GM12874 (cell line): ENCODE measurements around the gene CELF5.

Experiments
- TF ChIP-seq, protein P1 (sequence below): IDR thresholded peaks from 2 replicates; pipeline ENCODE4 v1.5.1; 2011; ENCODE audit warnings: low read depth, mild to moderate bottlenecking, control low read depth, low read length, moderate library complexity; ENCODE audit not compliant: insufficient read depth

CELF5 gene

DNA sequence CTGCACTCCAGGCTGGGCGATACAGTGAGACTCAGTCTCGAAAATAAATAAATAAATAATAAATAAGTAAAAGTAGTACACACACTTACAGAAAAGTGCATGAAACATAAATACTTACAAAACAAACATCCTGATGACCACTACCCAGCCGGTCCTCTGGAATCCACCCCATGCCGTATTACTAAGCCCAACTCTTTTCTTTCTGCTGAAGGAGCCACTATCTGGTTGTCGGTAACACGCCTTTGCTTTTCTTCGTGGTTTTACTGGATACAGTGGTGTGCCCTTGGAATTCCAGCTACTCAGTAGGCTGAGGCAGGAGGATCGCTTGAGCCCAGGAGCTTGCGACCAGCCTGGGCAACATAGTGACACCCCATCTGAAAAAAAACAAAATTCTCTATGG is 39.4 kb downstream of the CELF5 start:
- TF ChIP-seq, protein P1, sequence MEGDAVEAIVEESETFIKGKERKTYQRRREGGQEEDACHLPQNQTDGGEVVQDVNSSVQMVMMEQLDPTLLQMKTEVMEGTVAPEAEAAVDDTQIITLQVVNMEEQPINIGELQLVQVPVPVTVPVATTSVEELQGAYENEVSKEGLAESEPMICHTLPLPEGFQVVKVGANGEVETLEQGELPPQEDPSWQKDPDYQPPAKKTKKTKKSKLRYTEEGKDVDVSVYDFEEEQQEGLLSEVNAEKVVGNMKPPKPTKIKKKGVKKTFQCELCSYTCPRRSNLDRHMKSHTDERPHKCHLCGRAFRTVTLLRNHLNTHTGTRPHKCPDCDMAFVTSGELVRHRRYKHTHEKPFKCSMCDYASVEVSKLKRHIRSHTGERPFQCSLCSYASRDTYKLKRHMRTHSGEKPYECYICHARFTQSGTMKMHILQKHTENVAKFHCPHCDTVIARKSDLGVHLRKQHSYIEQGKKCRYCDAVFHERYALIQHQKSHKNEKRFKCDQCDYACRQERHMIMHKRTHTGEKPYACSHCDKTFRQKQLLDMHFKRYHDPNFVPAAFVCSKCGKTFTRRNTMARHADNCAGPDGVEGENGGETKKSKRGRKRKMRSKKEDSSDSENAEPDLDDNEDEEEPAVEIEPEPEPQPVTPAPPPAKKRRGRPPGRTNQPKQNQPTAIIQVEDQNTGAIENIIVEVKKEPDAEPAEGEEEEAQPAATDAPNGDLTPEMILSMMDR = no peak

DNA sequence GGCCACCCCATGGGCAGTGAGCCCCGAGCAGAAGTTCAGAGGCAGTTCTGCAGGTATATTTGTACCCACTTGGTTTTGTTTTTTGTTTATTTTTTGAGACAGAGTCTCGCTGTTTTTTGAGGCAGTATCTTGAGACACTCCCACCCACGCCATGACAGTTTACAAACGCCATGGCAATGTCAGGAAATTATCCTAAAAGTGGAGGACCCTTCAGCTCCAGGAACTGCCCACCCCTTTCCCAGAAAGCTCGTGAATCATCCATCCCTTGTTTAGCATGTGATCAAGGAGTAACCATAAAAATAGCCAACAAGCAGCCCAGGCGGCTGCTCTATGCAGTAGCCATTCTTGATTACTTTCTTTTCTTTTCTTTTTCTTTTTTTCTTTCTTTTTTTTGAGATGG is 41.0 kb downstream of the CELF5 start:
- TF ChIP-seq, protein P1 = no peak

DNA sequence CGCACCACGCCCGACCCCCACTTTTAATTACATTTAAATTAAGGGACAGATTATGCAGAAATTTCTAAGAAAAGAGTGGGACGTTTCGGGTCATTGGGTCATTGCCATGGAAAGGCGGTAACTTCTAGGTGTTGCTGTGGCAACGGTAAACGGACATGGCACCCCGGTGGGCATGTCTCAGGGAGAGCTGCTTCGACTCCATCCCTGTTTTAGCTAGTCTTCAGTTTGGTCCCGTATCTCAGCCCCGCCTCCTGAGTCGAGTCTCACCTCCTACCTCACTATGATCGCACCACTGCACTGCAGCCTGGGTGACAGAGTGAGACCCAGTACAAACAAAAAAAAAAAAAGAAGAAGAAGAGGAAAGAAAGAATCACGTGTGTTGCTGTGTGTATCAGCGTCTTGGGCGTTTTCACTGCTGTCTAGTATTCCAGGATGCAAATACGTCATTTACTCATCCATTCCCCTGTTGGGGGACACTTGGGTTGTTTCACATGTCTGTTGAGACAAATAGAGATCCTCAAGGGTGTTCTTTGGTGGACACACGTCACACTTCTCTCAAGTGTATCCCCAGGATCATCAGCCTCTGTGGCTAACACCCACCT is 41.7 kb downstream of the CELF5 start:
- TF ChIP-seq, protein P1 = no peak

DNA sequence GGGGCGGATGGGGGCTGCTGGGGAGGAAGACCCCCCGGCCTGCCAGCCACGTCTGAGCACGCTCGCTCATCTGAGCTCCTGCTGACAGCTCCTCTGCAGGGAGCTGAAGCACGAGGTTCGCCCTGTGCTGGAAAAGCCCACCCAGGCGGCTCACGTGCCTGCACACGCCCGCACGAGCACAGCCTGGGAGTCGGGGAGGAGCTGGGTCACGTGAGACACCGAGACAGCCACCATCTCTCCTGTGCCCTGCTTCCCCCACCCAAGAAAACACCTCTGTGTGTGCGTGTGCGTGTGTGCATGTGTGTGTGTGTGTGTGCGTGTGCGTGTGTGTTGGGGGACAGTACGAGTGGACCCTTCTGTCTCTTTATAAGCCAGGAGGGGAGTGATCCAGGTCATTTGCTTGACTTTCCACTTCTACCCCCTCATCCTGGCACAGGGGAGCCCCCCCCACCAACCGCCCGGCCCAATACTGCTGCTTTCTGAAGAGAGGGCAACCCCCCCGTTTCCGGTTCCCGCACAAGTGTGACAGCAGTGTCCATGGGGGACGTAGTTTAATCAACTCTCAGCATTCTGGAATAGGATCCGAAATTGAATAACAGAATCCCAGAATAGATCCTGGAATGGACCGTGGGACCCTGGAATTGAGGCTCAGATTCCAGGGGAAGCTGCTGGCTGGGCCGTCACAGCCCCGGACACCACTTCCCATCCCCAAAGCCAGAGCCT is 42.5 kb downstream of the CELF5 start:
- TF ChIP-seq, protein P1 = no peak

DNA sequence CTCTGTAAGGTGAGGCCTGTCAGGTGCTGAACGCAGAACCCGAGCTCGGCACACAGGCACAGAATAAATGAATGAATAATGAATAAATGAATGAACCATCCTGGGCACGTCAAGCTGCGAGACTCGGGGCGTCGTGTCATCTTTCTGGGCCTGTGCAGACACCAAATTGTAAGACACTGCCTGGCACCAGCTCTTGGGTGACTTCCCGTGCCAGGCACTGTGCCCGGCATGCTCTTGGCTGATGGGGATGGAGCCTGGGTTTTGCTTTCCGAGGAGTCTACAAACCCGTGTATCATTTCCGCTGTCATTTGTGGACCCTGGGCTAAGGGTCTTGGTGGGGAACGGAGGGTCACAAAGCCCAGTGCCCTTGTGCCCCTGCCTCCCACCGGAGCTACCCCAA is 43.9 kb downstream of the CELF5 start:
- TF ChIP-seq, protein P1 = no peak

DNA sequence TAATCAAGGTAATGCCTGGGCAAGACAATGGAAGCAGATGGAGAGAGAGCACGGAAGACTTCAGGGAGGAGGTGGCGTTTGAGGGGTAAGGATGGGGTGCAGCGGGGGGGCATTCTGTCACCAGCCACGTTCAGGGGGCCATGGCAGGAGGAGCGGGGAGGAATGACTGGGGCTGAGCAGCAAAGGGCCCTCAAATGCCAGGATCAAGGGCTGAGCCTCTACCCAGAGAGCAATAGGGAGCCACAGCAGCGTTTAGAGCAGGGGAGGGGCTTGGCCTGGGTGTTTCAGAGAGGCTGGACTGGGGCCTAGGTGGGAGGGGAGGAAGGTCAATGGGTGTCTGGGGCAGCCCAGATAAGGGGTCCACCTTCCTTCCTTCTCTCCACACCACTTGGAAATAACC is 44.3 kb downstream of the CELF5 start:
- TF ChIP-seq, protein P1 = no peak

DNA sequence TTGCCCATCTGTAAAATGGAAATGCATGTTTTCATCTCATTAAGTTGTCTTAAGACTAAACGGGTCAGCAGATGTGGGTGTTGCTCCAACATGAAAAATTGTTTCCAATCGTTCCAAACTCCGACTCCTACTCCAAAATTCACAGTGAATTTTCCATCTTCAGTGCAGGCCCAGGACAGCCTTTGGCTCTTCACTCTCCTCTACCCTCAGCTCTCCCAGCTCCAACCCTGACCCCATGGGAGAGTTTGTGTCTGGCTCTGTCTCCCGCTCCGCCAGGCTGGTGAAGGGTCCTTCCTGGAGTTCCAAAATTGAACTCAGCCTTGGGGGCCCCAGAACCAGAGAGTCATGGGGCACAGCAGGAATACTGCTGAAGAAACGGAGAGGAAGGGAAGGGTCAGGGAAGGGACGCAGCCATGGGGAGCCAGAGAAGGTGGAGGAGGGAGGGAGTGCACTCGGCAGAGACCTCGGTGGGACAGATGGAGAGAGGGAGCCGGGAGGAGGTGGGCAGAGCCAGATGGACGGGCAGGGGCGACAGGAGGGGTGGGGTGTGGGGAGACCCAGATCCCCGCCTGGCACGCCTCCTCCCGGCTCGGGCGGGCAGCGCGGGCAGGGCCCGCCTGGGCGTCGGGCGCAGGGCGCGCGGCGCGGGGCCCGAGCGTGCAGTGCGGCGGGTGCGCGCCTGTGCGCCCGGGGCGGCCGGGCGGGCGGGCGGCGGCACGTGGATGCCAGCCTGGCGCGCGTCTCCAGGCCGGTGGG is 45.6 kb downstream of the CELF5 start:
- TF ChIP-seq, protein P1 = no peak
